Brain microvascular endothelial cell (primary cell): ENCODE results near the gene CUEDC2.

ENCODE experiments used
- DNase-seq: peaks from one replicate; pipeline ENCODE4 v3.0.0-alpha.2; 2020
- H3K27ac ChIP-seq: fragments of 250-450 bp; sonication (Bioruptor Pico); 2 replicates; pipeline ENCODE4 v1.5.1; 2020; ENCODE audit warnings: mild to moderate bottlenecking, moderate library complexity
- H3K27me3 ChIP-seq: fragments of 250-450 bp; sonication (Bioruptor Pico); replicated peaks from 2 replicates; pipeline ENCODE4 v1.5.1; 2020; ENCODE audit warnings: mild to moderate bottlenecking
- H3K36me3 ChIP-seq: fragments of 250-450 bp; sonication (Bioruptor Pico); replicated peaks from 2 replicates; pipeline ENCODE4 v1.5.1; 2020; ENCODE audit warnings: mild to moderate bottlenecking
- H3K4me3 ChIP-seq: 2 replicates; pipeline ENCODE4 v1.5.1; 2011; ENCODE audit warnings: low read depth, mild to moderate bottlenecking, control low read depth, low read length, moderate library complexity
- CTCF ChIP-seq: IDR thresholded peaks from 2 replicates; pipeline ENCODE4 v1.5.1; 2011; ENCODE audit warnings: low read depth, mild to moderate bottlenecking, moderate library complexity, low read length, control low read depth, inconsistent platforms; ENCODE audit errors: missing control alignments
- in situ Hi-C: cut with HindIII; loops from 2 replicates; pipeline ENCODE4 v1.10.0; 2017; ENCODE audit warnings: low sequenced_read_pairs, low pct_ligation_motif_present

CUEDC2 gene

GRCh38 chr10:102418622-102419268 is 13.6 kb downstream of the CUEDC2 start, which contains the start of gene PSD:
Gene PSD, minus strand, starts transcription at chr10:102418785. Its CDS starts 1,747 bp downstream, at chr10:102417038.
- no peak for DNase-seq
- in situ Hi-C loops: no loop called here
- H3K27ac ChIP-seq: no peak within 1 kb of the TSS
- peaks cover 7% of the 10 kb centered on the region for H3K27me3 ChIP-seq
- peaks cover 7% of the 10 kb centered on the region for H3K36me3 ChIP-seq
- TF ChIP-seq CTCF: no peak
- peak within 1 kb of the TSS; percentile 87 for H3K4me3 ChIP-seq

- no peak overlapping the region for H3K4me3 ChIP-seq
- H3K27me3 ChIP-seq: peaks cover 15% of the 10 kb centered on the region
- DNase-seq: no peak
- in situ Hi-C loops: no loop called here
- H3K27ac ChIP-seq: no peak overlapping the region
- TF ChIP-seq CTCF: no peak
- H3K36me3 ChIP-seq: no peaks in the 10 kb centered on the region
Observed at GRCh38 chr10:102416695-102417094, 15.7 kb downstream of the CUEDC2 start.

GRCh38 chr10:102416283-102416682 is 16.1 kb downstream of the CUEDC2 start:
- in situ Hi-C loops: no loop called here
- no peaks in the 10 kb centered on the region for H3K36me3 ChIP-seq
- DNase-seq: no peak
- peaks cover 17% of the 10 kb centered on the region for H3K27me3 ChIP-seq
- H3K27ac ChIP-seq: no peak overlapping the region
- no peak overlapping the region for H3K4me3 ChIP-seq
- no peak for TF ChIP-seq CTCF

GRCh38 chr10:102414749-102415148 is 17.6 kb downstream of the CUEDC2 start:
- peaks cover 29% of the 10 kb centered on the region for H3K27me3 ChIP-seq
- no peak for DNase-seq
- in situ Hi-C loops: no loop called here
- no peak for TF ChIP-seq CTCF
- no peaks in the 10 kb centered on the region for H3K36me3 ChIP-seq
- no peak overlapping the region for H3K4me3 ChIP-seq
- H3K27ac ChIP-seq: no peak overlapping the region

GRCh38 chr10:102413806-102414561 is 18.4 kb downstream of the CUEDC2 start:
- no peak for DNase-seq
- Histone ChIP-seq H3K4me3 (no peak overlapping the region), H3K36me3 (no peaks in the 10 kb centered on the region), H3K27me3 (peaks cover 30% of the 10 kb centered on the region), H3K27ac (no peak overlapping the region)
- no peak for TF ChIP-seq CTCF
- in situ Hi-C loops: no loop called here
